GM12891 (cell line): ENCODE measurements around the gene SDF4.

ENCODE experiments used
- PAX5 ChIP-seq: IDR thresholded peaks from 2 replicates; pipeline ENCODE4 v1.6.1; 2011; ENCODE audit warnings: low read length, moderate library complexity, mild to moderate bottlenecking; ENCODE audit not compliant: insufficient read depth, severe bottlenecking
- POLR2A ChIP-seq: IDR thresholded peaks from 2 replicates; pipeline ENCODE4 v1.6.1; 2011; ENCODE audit warnings: low read depth, low read length, control low read depth
- POLR2AphosphoS5 ChIP-seq: IDR thresholded peaks from 2 replicates; pipeline ENCODE4 v1.6.1; 2011; ENCODE audit warnings: low read depth, low read length, control low read depth
- POU2F2 ChIP-seq: IDR thresholded peaks from 2 replicates; pipeline ENCODE4 v1.6.1; 2011; ENCODE audit warnings: low read depth, mild to moderate bottlenecking, control low read depth, low read length, moderate library complexity
- SPI1 ChIP-seq: IDR thresholded peaks from 2 replicates; pipeline ENCODE4 v1.6.1; 2011; ENCODE audit warnings: low read depth, low read length, control low read depth
- TAF1 ChIP-seq: IDR thresholded peaks from 2 replicates; pipeline ENCODE4 v1.6.1; 2011; ENCODE audit warnings: low read depth, low read length, control low read depth

GRCh38 chr1:1173061-1173792, 58.6 kb downstream of the SDF4 start:
- TF ChIP-seq POLR2A (no peak), PAX5 (no peak), TAF1 (no peak), POLR2AphosphoS5 (no peak), SPI1 (no peak), POU2F2 (no peak)
